ENCODE data around the gene LBR. TPM values are rescaled to one million over a fixed set of nuclear protein-coding genes. Genes with fewer than 3 reads are reported as not detected.

The LBR gene
- total RNA-seq, 1 donor from 2014 or later = 41.5 TPM

DNA sequence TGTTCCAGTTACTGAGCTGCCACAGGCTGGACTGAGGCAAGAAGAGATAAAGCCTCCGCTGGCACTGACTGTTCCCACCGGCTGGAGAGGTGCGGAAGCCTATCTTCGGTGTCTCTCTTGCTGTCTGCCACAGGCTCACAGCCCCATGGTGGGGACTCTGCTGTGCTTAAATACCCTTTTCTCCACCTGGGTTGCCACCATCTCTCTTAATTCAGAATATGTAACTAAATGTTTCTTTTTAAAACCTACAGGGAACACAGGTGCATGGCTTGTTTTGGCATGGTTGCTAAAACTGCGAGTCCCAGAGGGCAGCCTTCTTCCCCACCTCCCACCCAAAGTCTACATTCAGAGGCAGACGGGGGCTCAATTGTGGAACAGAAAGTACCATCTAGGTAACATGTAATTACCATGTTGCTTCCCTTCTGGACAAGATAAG, 8.1 kb upstream of the LBR start:
- H3K36me3 ChIP-seq = no peaks in the 10 kb centered on the region
- no peaks in the 10 kb centered on the region for H3K4me1 ChIP-seq
- TF ChIP-seq POLR2A (IDR thresholded peaks at IDR 0.05) (no peak), CTCF (IDR thresholded peaks at IDR 0.05) (no peak), POLR2AphosphoS5 (IDR thresholded peaks at IDR 0.05; ENCODE audit: insufficient read depth in 1 of 2, low read depth in 1 of 2) (no peak)
- H3K27me3 ChIP-seq = no peaks in the 10 kb centered on the region
- no peak for DNase-seq (ENCODE audit: extremely low spot score in 2 of 2)
- H3K4me3 ChIP-seq = no peak overlapping the region
- intact Hi-C loops (cut with DNase I) = no loop called here
- H3K9me3 ChIP-seq = no peaks in the 10 kb centered on the region
- H3K27ac ChIP-seq = no peak overlapping the region

GRCh38 chr1:225435487-225435886, 7.6 kb upstream of the LBR start:
- no peaks in the 10 kb centered on the region for H3K9me3 ChIP-seq
- H3K36me3 ChIP-seq = no peaks in the 10 kb centered on the region
- H3K27me3 ChIP-seq = no peaks in the 10 kb centered on the region
- DNase-seq (ENCODE audit: extremely low spot score in 2 of 2) = no peak
- intact Hi-C loops (cut with DNase I) = no loop called here
- H3K4me3 ChIP-seq = no peak overlapping the region
- no peaks in the 10 kb centered on the region for H3K4me1 ChIP-seq
- no peak overlapping the region for H3K27ac ChIP-seq
- TF ChIP-seq POLR2AphosphoS5 (IDR thresholded peaks at IDR 0.05; ENCODE audit: insufficient read depth in 1 of 2, low read depth in 1 of 2) = no peak
- no peak for TF ChIP-seq POLR2A (IDR thresholded peaks at IDR 0.05)
- no peak for TF ChIP-seq CTCF (IDR thresholded peaks at IDR 0.05)

DNA sequence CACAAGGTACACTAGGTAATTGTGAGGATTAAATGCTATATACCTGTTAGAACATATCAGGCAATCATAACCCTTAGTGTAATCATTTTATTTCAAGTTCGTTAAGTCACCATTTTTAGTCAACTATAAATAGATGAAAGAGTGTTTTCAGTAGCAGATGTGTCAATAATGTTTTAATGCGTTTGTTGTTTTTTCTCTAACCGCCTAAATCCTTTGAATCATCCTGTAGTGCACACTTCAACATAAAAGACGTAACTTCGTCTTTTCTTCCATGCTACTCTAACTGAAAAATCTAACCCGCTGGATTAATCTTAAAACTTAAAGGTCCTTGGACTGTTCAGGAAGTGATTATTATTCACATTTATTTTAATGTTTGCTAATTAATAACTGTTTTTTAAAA, 7.2 kb upstream of the LBR start:
- intact Hi-C loops (cut with DNase I) = no loop called here
- no peak overlapping the region for H3K27ac ChIP-seq
- no peak for TF ChIP-seq POLR2A (IDR thresholded peaks at IDR 0.05)
- no peak for TF ChIP-seq CTCF (IDR thresholded peaks at IDR 0.05)
- no peak for TF ChIP-seq POLR2AphosphoS5 (IDR thresholded peaks at IDR 0.05; ENCODE audit: insufficient read depth in 1 of 2, low read depth in 1 of 2)
- H3K4me1 ChIP-seq = no peaks in the 10 kb centered on the region
- no peaks in the 10 kb centered on the region for H3K27me3 ChIP-seq
- no peak for DNase-seq (ENCODE audit: extremely low spot score in 2 of 2)
- H3K4me3 ChIP-seq = no peak overlapping the region
- H3K36me3 ChIP-seq = no peaks in the 10 kb centered on the region
- no peaks in the 10 kb centered on the region for H3K9me3 ChIP-seq

- DNase-seq (ENCODE audit: extremely low spot score in 2 of 2) = no peak
- intact Hi-C loops (cut with DNase I) = no loop called here
- no peak overlapping the region for H3K27ac ChIP-seq
These were observed 6.2 kb upstream of the LBR start for GRCh38 chr1:225434046-225434445.

More at GRCh38 chr1:225434046-225434445, 6.2 kb upstream of the LBR start:
- Histone ChIP-seq H3K4me3 (no peak overlapping the region), H3K27me3 (no peaks in the 10 kb centered on the region), H3K4me1 (no peaks in the 10 kb centered on the region), H3K9me3 (no peaks in the 10 kb centered on the region), H3K36me3 (no peaks in the 10 kb centered on the region)
- no peak for TF ChIP-seq POLR2A (IDR thresholded peaks at IDR 0.05)
- no peak for TF ChIP-seq CTCF (IDR thresholded peaks at IDR 0.05)
- no peak for TF ChIP-seq POLR2AphosphoS5 (IDR thresholded peaks at IDR 0.05; ENCODE audit: insufficient read depth in 1 of 2, low read depth in 1 of 2)
